Type B pancreatic cell (in vitro differentiated cells): ENCODE measurements around the gene RABGAP1L. TPM values are rescaled to one million over a fixed set of nuclear protein-coding genes. Genes with fewer than 3 reads are reported as not detected.

Experiments
- DNase-seq: peaks from one replicate; pipeline ENCODE4 v3.0.0; 2021; ENCODE audit warnings: mixed read lengths; ENCODE audit not compliant: unreplicated experiment; ENCODE audit errors: extremely low spot score
- H3K27ac Mint-ChIP-seq: 2 replicates; pipeline ENCODE4 v1.8.0; 2021; ENCODE audit warnings: mild to moderate bottlenecking, mixed read lengths
- H3K27me3 Mint-ChIP-seq: 2 replicates; pipeline ENCODE4 v1.8.0; 2021; ENCODE audit warnings: mixed read lengths
- H3K36me3 Mint-ChIP-seq: 2 replicates; pipeline ENCODE4 v1.8.0; 2021; ENCODE audit warnings: mixed read lengths
- H3K4me1 Mint-ChIP-seq: one replicate; pipeline ENCODE4 v1.8.0; 2021; ENCODE audit warnings: mixed read lengths; ENCODE audit not compliant: unreplicated experiment
- H3K4me3 Mint-ChIP-seq: 2 replicates; pipeline ENCODE4 v1.8.0; 2021; ENCODE audit warnings: mild to moderate bottlenecking, mixed read lengths
- H3K9me3 Mint-ChIP-seq: 2 replicates; pipeline ENCODE4 v1.8.0; 2021; ENCODE audit warnings: mixed read lengths
- total RNA-seq: library from RNA; stranded (reverse); gene quantifications from 2 replicates; pipeline ENCODE4 v1.2.1, GENCODE V29; 2021; ENCODE audit warnings: low replicate concordance
- TF ChIP-seq, protein P1 (sequence below): fragments of 200-600 bp; sonication (generic); conservative IDR thresholded peaks from 2 replicates; pipeline ENCODE4 v1.5.0; 2021; ENCODE audit warnings: antibody characterized with exemption, mild to moderate bottlenecking

RABGAP1L gene
- total RNA-seq, 1 donor from 2014 or later: 35.6 TPM

DNA sequence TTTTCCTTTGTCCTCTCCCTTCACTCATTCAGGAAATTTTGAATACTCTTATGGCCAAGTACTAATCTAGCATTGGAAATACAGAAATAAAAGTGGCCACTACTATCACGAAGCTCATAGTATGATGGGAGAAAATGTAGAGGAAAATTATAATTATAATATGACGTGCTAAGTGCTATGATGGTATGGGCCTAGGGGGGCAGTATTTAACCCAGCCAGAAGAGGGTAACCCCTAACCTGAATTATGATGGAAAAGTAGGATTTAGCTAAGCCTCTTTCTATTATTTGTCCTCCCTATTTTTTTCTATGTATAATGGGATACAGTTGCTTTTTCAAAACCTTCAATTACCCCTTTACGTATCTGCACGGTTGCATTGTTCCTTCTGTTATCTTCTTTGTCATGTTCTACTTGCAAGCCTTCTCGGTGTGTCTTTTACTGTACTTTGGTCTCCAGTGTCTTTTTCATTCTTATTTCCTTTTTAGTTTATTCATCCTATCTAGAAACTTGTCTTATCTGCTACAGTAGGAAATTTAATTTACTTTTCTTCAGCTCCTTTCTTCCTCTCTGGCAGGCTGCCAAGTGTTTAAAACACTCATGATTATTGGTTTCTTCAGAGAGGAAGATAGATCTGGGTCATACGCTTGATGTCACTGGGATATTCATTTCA is 199.6 kb downstream of the RABGAP1L start:
- Mint-ChIP-seq H3K4me1 (peaks cover 5% of the 10 kb centered on the region), H3K27me3 (no peaks in the 10 kb centered on the region), H3K9me3 (peaks cover 6% of the 10 kb centered on the region), H3K36me3 (no peaks in the 10 kb centered on the region), H3K27ac (no peak overlapping the region), H3K4me3 (peak overlapping the region; percentile 1)
- no peak for DNase-seq
- TF ChIP-seq, protein P1, sequence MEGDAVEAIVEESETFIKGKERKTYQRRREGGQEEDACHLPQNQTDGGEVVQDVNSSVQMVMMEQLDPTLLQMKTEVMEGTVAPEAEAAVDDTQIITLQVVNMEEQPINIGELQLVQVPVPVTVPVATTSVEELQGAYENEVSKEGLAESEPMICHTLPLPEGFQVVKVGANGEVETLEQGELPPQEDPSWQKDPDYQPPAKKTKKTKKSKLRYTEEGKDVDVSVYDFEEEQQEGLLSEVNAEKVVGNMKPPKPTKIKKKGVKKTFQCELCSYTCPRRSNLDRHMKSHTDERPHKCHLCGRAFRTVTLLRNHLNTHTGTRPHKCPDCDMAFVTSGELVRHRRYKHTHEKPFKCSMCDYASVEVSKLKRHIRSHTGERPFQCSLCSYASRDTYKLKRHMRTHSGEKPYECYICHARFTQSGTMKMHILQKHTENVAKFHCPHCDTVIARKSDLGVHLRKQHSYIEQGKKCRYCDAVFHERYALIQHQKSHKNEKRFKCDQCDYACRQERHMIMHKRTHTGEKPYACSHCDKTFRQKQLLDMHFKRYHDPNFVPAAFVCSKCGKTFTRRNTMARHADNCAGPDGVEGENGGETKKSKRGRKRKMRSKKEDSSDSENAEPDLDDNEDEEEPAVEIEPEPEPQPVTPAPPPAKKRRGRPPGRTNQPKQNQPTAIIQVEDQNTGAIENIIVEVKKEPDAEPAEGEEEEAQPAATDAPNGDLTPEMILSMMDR: no peak

DNA sequence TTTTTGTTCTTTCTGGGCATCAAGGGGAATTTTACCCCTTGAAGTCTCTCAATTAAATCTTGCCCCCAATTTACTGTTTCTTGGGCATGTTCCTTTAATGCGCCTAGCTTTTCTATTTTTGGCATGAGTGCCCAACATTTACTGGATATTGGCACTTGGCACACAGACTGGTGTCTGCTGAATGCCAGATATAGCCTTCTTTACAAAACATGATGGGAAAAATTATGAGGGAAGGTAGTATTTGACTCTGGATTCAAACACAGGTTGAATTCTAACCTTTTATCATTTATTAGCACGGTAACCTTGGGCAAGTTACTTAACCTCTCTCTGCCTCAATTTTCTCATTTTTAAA is 200.1 kb downstream of the RABGAP1L start:
- Mint-ChIP-seq H3K4me1 (peaks cover 5% of the 10 kb centered on the region), H3K27ac (no peak overlapping the region), H3K9me3 (peaks cover 6% of the 10 kb centered on the region), H3K27me3 (no peaks in the 10 kb centered on the region), H3K36me3 (no peaks in the 10 kb centered on the region), H3K4me3 (no peak overlapping the region)
- DNase-seq: no peak
- TF ChIP-seq, protein P1: no peak

DNA sequence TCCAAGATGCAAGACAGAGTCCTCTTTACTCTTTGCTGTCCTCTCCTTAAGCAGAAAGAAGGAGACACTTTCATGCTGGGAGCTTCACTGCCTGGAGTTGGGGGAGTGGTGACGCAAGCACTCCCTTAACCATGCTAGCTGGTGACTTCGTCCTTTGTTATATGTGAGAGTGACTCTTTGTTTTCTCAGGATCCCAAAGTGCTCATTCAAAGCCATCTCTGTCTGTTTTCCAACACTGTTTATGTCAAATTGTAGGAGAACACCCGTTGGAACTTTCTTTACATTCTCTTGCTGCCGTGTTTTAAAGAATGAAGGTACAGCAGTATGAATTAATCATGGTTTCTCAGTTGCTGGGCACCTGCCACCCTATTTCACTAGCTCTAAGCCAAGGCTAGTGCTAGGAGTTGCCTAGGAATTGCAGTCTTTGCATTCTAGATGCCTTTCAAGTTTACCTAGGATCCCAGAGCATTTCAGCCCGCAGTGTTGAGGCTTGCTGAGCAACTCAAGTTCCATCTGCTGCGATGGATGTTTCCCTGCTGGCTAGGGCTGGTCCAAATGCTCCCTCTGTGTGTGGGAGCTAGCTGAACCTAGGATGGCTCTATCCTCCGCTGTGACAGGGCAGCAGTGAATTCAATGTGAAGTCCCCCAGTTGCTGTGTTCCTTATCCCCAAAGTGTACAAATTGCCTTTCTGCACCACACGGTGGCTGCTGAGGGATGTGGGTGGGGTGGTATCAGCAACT is 205.8 kb downstream of the RABGAP1L start:
- Mint-ChIP-seq H3K36me3 (no peaks in the 10 kb centered on the region), H3K4me1 (no peaks in the 10 kb centered on the region), H3K27ac (no peak overlapping the region), H3K4me3 (no peak overlapping the region), H3K9me3 (peaks cover 6% of the 10 kb centered on the region), H3K27me3 (no peaks in the 10 kb centered on the region)
- TF ChIP-seq, protein P1: no peak
- DNase-seq: no peak

DNA sequence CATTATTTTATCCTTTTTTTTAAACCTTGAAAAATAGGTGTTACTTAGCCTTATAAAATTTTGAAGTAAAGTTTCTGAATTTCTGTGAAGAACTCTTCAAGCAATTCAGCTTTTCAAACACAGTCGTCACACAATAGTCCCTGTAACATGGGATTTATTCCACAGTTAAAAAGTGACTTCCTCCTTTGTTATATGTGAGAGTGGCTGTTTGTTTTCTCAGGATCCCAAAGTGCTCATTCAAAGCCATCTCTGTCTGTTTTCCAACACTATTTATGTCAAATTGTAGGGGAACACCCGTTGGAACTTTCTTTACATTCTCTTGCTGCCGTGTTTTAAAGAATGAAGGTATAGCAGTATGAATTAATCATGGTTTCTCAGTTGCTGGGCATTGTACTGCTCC is 207.6 kb downstream of the RABGAP1L start:
- TF ChIP-seq, protein P1: no peak
- Mint-ChIP-seq H3K9me3 (peaks cover 6% of the 10 kb centered on the region), H3K4me3 (no peak overlapping the region), H3K27ac (no peak overlapping the region), H3K4me1 (no peaks in the 10 kb centered on the region), H3K27me3 (no peaks in the 10 kb centered on the region), H3K36me3 (no peaks in the 10 kb centered on the region)
- no peak for DNase-seq

DNA sequence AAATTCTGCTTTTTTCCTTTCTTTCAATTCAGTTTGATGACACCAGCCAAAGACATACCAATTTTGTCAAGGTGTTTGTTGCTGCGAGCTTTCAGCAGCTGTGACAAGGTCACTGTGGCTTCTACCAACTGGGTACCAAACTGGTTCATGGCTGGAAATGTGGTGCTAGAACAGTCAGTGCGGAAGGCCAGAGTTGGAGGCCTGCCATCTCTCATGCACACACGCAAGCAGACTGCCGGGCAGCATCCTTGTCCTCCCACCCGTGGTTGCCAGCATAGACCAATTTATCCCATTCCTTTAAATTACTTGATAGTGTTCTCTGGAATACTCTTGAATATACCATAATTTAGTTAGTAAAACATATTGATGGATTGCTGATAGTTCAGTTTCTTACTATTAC is 208.6 kb downstream of the RABGAP1L start:
- TF ChIP-seq, protein P1: no peak
- H3K9me3 Mint-ChIP-seq: peaks cover 6% of the 10 kb centered on the region
- no peak overlapping the region for H3K4me3 Mint-ChIP-seq
- DNase-seq: no peak
- no peaks in the 10 kb centered on the region for H3K27me3 Mint-ChIP-seq
- no peaks in the 10 kb centered on the region for H3K36me3 Mint-ChIP-seq
- no peak overlapping the region for H3K27ac Mint-ChIP-seq
- H3K4me1 Mint-ChIP-seq: no peaks in the 10 kb centered on the region
